GM21717 (cell line): Measurements from ENCODE around the gene SLC38A10.

Experiments used
- ATAC-seq: cut with Tn5 transposase; IDR thresholded peaks from one replicate; pipeline ENCODE4 v1.9.1; 2021; ENCODE audit warnings: mild to moderate bottlenecking, moderate library complexity; ENCODE audit not compliant: unreplicated experiment

The SLC38A10 gene

DNA sequence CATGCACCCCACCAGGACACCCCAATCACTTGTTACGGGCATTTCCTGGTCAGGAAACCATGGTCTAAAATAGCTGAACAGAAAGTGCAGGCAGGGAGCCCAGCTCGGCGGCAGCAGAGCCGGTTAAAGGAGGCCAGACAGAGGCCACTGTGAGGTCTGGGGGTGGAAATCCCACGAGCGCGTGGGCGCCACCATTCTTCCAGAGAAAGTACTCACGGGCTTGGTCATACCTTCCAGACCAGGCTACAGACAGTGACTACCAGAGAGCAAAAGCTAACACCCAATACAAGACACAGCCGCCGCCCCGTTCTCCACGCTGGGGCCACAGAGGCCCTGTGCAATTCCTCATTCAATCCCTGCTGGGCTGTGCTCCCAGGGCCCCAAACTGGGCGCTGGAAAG is 84.2 kb downstream of the SLC38A10 start:
- ATAC-seq = no peak

DNA sequence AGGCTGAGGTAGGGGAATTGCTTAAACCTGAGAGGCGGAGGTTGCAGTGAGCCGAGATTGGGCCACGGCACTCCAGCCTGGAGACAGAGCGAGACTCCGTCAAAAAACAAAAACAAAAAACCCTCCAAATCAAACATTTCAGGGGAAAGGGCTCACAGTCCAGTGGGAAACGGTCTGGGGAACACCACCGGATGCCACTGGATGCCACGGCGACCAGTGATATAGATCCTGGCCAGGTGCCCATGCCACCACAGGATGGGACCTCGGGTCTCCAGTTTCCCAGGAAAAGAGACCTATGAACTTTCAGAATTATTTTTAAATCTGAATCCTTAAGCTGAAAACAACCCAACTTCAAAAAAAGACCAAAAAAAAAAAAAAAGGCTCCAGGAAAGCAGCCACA is 84.6 kb downstream of the SLC38A10 start:
- ATAC-seq = no peak

DNA sequence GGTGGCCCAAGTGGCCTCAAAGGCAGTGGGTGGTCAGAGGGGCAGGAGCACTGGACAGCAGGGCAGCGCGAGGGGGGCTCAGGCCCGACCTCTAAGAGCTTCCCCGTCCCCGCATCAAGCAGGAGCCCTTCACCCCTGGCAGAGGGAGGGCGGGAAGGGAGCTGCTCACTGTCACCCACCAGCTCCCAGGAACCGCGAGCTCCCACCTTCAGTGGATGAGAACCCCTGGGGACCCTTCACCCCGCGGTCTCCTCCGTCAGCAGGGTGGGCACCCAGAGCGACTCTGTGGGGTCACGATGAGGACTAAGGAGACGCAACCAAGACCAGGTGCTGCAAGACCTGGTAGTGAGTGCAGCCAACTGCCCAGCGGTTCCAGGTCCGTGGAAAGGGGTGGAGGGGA is 86.0 kb downstream of the SLC38A10 start:
- no peak for ATAC-seq

DNA sequence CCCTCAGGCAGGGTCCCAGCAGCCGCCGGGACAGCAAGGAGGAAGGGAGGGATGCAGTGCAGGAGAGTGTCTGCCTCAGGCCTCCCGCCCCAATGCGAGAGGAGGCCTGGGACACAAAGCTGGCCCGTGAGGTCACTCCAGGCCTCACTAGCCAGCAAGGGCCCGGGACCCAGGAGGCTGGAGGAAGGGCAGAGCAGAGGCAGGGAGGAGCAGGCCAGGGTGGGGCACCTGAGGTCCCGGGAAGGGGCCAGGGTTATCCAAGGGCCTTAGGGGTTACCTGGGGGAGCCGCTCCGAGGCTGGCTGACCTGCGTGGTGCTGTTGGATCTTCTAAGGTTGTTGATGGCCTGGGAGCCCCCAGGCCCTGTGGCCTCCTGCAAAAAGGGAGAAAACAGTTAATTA is 86.5 kb downstream of the SLC38A10 start:
- ATAC-seq = no peak

DNA sequence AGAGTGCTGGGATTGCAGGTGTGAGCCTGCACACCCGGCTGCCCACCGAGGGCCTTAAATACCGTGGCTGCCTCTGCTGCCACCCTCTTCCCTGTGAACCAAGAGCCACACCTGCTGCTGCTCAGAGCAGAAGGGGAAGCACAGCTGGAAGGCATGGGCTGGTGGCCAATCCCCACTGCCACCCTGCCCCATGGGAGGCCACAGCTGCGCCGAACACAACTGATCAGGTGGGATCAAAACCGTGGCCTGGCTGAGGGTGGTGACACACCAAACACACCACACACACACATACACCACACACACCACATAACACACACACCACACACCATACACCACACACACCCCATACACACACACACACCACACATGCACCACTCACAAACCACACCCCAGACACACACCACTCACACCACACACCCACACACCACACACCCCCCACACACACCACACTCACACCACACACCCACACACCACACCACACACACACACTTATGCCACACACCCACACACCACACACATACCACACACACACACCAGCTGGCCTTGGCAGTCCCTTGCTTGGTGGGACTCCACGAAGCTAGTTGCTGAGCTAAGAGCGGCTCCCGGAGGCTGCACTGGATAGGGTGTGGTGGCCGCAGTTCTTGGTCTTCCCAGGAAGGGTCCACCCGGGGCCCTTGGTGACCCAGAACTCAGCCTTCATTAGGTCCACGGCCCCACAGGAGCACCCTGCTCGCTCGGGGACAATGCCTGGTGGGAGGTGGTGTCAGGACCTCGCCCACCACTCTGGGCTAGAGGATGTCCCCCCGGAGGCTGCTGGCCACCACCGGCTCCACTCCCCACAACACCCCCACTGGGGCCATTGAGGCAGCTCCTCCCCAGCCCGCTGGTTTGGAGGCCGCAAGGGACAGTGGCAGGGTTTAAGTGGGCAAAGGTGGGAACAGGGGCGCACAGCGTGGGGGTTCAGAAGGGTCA is 87.2 kb downstream of the SLC38A10 start:
- no peak for ATAC-seq

DNA sequence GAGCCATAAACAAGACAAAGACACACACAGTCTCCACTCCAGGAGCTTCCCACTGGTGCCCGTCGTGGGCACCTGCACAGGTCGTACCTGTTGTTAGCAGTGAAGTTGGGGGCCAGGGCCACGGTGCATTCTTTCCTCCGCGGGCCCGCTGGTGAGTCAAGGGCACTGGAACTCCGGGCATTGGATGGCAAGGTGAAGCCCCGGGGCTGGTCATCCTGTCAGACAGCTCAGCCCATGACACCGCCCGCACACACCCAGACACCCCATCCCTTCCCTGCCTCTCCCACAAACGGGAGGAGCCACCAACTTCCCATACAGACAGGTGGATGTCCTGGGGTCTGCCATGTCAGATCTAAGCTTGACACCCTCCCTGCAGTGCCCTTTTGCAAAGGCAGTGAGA is 88.5 kb downstream of the SLC38A10 start:
- no peak for ATAC-seq

DNA sequence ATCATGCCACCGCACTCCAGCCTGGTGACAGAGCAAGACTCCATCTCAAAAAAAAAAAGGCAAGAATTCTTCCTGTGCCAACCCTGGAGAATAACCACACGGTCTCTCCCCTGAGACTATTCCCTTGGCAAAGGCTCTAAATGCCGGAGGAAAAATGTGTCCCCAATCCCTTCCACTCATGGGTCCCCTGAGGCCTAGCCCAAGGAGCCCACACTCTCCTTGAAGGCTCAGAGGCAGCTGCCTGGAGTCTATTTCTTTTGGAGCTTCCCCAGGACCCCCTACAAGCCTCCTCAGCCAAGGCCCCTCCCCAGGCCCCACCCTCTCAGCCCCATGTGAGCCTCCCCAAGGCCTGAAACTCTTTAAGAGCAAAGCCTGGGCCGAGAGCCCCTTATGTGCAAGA is 88.9 kb downstream of the SLC38A10 start:
- no peak for ATAC-seq

DNA sequence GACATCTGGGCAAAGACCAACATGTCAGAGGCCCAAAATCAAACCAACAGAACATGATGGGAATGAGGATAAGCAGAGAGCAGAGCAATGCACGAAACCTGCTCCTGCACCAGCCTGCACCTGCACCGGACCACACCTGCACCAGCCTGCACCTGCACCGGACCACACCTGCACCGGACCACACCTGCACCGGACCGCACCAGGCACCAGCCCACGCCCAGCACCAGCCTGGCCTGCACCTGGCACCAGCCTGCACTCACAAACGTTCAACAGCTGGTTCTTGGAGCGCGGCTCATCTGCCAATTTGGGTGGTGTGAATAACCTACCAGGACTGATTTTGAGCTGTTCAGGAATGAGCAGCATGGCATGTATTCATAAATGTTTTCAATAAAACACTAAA is 90.5 kb downstream of the SLC38A10 start:
- no peak for ATAC-seq

DNA sequence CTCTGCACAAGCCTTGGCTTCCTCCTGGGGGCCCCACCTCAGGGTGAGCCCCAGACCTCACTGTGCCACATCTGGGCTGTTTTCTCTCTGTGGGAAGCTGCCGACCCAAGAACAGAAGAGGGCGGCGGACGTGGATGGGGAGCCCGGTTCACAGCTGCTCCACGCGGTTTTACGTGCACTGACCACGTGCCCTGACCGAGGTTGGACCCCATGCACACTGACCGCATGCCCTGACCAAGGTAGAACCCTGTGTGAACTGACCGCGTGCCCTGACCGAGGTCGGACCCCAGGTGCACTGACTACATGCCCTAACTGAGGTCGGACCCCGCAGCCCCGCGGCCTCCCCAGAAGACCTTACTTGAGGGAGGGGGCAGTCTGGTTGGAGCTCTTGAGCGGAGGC is 92.0 kb downstream of the SLC38A10 start:
- ATAC-seq = no peak

DNA sequence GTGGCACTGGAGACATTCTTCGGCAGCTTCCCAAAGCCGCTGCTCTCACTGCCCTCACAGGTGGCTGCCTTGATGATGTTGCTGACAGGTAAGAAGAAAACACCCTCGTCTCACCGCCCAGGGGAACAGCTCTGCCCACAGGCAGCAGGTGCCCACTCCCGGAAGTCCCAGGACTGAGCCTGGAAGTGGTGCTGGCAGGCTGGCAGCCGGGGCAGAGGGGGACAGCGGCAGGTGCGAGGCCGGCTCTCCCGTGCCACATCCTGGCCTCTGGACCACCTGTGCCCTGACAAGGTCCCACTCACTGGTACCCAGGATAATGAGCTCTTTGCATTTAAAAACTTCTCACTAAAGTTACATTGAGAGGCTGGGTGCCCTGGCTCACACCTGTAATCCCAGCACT is 92.8 kb downstream of the SLC38A10 start:
- no peak for ATAC-seq

DNA sequence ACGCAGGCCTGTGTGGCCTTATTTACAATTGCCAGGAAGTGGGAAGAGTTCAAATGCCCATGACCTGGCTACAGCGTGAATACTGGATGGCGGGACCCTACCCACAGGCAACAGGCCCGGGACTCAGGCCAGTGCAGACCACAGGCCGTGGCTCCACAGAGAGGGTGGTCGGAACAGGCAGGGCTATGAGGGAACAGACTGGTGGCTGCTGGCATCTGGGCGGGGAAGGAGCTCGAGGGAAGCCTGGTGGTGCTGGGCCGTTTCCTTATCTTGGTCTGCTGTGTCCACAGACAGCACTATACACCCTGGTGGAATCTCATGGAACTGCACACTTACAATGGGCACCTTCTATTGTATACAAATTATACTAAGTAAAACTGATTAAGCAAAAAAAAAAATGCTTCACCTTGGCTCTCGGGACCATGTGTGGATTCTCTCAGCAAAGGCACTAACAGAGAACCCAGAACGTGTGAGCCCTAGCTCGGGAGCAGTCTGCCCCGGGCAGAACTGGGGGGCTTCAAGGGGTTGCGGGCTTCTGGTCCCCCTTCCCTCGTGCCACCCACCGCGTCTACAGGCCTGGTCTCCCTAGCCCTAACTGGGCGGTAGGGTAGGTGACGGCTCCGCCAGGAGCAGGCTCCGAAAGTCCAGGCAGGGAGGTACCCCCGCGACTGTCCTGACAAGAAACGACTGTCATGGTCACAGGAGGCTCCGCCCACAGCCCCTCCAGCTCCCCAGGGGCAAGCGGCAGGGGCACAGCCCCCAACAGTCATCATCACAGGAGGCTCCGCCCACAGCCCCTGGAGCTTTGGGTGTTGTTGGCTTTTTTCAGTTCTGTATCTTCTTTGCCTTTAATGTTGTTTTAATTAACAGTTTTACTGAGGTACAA is 94.2 kb downstream of the SLC38A10 start:
- no peak for ATAC-seq

DNA sequence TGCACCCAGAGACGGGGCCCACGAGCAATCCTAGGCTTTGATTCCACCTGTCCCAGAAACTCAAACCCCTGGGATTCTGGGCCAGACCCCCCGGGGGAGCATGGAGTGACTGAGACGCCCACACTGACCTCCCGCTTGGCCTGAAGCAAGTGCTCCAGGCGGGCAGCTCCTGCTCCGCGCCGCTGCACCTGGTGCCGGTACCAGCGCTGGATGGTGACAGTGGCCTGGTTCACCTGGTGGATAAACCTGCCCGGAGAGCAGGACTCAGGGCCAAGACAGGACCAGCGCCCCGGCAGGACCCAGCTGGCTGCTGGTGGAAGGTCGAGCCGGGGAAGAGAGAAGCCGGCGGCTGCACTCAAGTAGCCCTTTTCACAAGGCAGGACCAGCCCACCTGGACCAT is 94.9 kb downstream of the SLC38A10 start:
- no peak for ATAC-seq

DNA sequence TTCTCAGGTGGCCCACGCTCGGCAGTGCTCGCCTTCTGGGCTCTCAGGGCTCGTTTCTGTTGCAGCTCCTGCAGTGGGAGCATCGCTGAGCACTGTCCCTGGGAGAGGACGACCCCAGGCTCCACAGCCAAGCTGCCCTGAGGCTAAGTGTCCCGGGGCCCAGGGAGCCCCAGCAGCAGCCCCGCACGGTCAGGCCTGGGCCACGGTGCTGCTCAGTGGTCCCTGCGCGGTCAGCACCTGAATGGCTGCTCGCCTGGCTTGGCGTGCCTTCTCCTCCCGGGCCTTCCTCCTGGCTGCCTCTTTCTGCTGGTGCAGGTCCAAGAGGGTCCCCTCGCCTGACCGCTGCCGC is 95.7 kb downstream of the SLC38A10 start:
- no peak for ATAC-seq

DNA sequence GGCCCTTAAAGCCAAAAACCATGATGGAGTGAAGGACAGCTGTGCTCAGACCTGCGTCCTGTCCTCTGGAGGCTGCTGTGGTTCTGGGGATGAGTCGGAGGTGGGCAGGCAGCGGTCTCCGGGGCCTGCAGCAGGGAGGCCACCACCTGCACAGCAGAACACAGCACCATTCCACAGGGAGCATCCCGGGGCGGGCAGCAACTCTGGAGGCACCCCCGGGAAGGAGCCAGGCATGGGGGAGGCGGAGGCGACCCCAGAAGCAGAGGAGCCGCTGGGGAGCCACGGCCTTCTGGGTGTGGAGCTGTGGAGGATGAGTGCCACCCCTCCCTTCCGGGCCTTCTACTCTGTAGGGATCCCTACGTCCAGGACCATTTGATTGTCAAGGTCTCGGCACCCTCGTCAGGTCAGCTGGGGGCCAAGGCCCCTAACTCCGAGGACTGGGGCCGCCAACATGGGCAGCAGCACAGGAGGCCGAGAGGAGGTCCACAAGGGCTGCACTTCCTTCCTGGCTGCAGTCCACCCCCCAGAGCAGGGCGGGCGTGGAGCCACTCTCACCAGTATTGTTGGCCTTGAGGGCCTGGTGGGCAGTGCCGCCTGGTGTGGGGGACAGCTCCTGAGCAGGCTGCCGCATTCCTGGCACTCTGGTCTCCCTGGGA is 96.2 kb downstream of the SLC38A10 start:
- ATAC-seq = no peak

DNA sequence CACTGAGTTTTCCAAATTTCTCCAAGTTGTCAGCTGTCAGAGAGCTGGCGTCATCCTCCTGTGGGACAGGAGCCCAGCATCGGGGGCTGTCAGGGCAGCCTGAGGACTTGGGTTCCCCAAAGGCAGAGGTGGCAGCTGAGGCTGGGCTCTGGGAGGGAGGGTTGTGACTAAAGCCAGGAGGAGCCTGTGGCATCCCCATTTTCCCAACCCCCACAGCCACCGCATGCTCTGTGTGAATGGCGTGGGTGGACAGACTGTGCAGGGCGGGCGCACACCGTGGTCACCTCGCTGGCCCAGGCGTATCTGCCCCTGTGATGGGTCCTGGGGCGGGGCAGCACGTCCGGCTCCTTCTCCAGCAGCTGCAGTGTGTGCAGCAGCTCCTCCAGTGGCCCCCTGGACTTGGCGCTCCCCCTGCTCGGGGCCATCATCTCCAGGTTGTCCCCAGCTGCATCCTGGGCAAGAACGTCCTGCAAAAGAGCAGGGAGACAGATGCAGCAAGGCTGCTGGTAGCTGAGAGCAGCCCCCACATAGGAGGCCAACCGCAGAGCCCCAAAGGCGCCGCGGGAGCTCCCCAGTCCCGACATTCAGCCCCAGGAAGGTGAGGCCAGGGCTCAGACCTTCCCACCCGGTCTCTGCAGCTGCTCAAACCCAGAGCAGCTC is 97.1 kb downstream of the SLC38A10 start:
- no peak for ATAC-seq

DNA sequence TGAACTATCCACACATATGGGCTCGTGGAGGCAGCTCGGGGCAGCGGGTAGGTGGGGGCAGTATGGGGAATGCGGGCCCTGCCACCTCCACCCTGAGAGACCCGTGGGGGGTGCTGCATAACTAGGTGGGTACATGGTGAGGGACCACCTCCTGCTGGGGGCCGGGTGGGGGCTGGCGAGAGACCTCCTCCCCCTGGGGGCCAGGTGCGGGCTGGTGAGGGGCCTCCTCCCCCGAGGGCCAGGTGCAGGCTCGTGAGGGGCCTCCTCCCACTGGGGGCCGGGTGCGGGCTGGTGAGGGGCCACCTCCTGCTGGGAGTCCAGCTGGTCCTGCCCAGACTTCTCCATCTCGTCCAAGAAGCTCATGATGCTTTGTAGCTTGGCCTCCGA is 97.7 kb downstream of the SLC38A10 start:
- ATAC-seq = no peak

DNA sequence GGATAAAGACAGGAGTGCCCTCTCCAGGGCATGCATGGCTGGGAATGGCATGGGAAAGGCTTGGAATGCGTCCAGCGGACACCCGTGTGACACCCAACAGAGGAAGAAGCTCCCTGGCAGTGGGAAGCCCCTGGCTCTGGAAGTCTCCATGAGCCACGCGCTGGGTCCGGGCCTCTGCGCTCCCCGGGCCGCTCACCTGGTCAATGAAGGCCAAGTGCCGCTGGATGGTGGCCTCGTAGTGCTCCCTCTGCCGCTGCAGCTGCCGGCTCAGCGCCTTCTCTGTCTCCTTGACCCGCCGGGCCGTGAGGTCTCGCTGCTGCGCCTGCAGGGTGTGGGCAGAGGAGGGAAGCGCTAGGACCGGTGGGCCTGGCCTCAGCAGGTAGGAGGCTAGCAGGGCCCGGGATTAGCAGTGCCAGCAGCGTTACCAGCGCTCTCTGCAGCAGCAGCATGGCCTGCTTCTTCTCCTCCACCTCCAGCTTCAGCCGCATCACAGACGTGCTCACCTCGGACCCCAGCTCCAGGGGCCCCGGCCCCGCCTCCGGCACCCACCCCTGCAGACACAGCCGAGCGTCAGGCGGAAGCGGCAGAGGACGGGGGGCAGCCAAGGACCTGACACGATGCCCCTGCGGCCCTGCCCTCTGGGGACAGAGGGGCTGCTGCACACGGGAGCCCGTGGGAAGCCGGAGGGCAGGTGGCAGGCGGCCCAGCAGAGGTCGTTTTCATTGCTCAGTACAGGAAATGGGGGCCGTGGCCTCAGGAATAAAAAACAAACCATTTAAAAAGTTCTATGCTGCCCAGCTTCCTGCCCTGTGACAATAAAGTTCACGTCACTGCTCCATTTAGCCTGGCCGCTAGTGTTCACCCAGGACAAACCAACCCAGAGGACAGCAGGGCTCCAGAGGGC is 98.3 kb downstream of the SLC38A10 start:
- no peak for ATAC-seq

DNA sequence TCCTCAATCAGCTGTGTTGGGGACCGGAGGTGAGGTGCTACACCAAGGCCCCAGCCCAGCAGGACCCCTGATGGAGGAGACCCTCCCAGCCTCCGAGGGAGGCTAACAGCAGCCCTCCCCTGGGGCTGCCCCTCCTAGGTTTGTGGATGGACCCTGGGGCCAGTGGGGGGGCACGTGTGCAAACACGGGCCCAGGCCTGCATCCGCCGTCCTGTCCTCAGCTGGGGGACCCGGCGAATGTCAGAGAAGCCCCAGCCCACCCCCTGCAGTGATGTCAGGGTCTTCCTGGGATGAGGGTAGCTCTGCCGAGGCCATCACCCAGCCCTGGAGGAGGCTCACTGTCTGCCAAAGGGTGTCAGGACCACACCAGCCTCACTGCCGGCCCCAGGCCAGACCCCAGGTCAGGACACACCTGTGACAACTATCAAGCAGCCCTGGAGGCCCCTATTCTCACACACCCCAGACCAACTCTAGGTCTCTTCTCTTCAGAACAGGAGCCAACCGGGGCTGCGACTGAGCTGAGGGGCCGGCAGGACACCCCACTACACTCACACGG is 99.1 kb downstream of the SLC38A10 start:
- no peak for ATAC-seq
